ENCODE data around the gene RNF150. TPM values are rescaled to one million over a fixed set of nuclear protein-coding genes. Genes with fewer than 3 reads are reported as not detected.

Gene RNF150
- total RNA-seq (8.1 and 9.2 TPM in 2 replicates), polyA plus RNA-seq (2.4 and 4.2 TPM in 2 replicates)

- Histone ChIP-seq H3K27me3 (peaks cover 55% of the 10 kb centered on the region), H3K4me2 (peak within 1 kb of the TSS; percentile 94), H3K9me2 (replicated peaks; ENCODE audit: insufficient read depth) (no peaks in the 10 kb centered on the region), H4K20me1 (ENCODE audit: insufficient read depth, poor library complexity, severe bottlenecking) (peaks cover 20% of the 10 kb centered on the region), H2AFZ (peak within 1 kb of the TSS; percentile 86), H3K4me3 (peak within 1 kb of the TSS; percentile 89), H3K9me3 (ENCODE audit: low read depth) (no peaks in the 10 kb centered on the region), H3K27ac (peak within 1 kb of the TSS; percentile 73), H3K4me1 (ENCODE audit: insufficient read depth) (no peaks in the 10 kb centered on the region), H3K79me2 (peaks cover 30% of the 10 kb centered on the region), H3K36me3 (replicated peaks; ENCODE audit: insufficient read depth, low read depth) (no peaks in the 10 kb centered on the region)
- no peak for TF ChIP-seq EZH2 (IDR thresholded peaks at IDR 0.05; ENCODE audit: borderline replicate concordance)
- no peak for TF ChIP-seq EZH2phosphoT487 (IDR thresholded peaks at IDR 0.05; ENCODE audit: low read depth, severe bottlenecking, unreplicated experiment)
- TF ChIP-seq CTCF (IDR thresholded peaks at IDR 0.05; ENCODE audit: poor library complexity): peak; percentile 87
- DNase-seq (ENCODE audit: low spot score): peak; percentile 92
- WGBS (ENCODE audit: low lambda C conversion rate, missing lambda C conversion rate): 2% methylated on average over 35 of the region's 50 CpGs
Measured at GRCh38 chr4:141133146-141133998, at the start of gene RNF150. TSS of gene RNF150 (minus strand) at chr4:141133469.

GRCh38 chr4:141180991-141181761 lies 47.9 kb upstream of the RNF150 start:
- H3K4me3 ChIP-seq: no peak overlapping the region
- no peaks in the 10 kb centered on the region for H3K4me1 ChIP-seq (ENCODE audit: insufficient read depth)
- 84% methylated on average over 2 of the region's 2 CpGs for WGBS (ENCODE audit: low lambda C conversion rate, missing lambda C conversion rate)
- H2AFZ ChIP-seq: no peak overlapping the region
- H3K36me3 ChIP-seq (replicated peaks; ENCODE audit: insufficient read depth, low read depth): no peaks in the 10 kb centered on the region
- H3K9me3 ChIP-seq (ENCODE audit: low read depth): no peaks in the 10 kb centered on the region
- no peaks in the 10 kb centered on the region for H3K27me3 ChIP-seq
- no peaks in the 10 kb centered on the region for H3K79me2 ChIP-seq
- H3K4me2 ChIP-seq: no peak overlapping the region
- no peak overlapping the region for H3K27ac ChIP-seq
- no peak for DNase-seq (ENCODE audit: low spot score)
- H4K20me1 ChIP-seq (ENCODE audit: insufficient read depth, poor library complexity, severe bottlenecking): no peaks in the 10 kb centered on the region
- H3K9me2 ChIP-seq (replicated peaks; ENCODE audit: insufficient read depth): no peaks in the 10 kb centered on the region
- TF ChIP-seq CTCF (IDR thresholded peaks at IDR 0.05; ENCODE audit: poor library complexity) (no peak), EZH2 (IDR thresholded peaks at IDR 0.05; ENCODE audit: borderline replicate concordance) (no peak), EZH2phosphoT487 (IDR thresholded peaks at IDR 0.05; ENCODE audit: low read depth, severe bottlenecking, unreplicated experiment) (no peak)

GRCh38 chr4:141179474-141180373 lies 46.5 kb upstream of the RNF150 start:
- no peaks in the 10 kb centered on the region for H4K20me1 ChIP-seq (ENCODE audit: insufficient read depth, poor library complexity, severe bottlenecking)

More at GRCh38 chr4:141179474-141180373, 46.5 kb upstream of the RNF150 start:
- Histone ChIP-seq H2AFZ (no peak overlapping the region), H3K4me1 (ENCODE audit: insufficient read depth) (no peaks in the 10 kb centered on the region), H3K27me3 (no peaks in the 10 kb centered on the region), H3K9me3 (ENCODE audit: low read depth) (no peaks in the 10 kb centered on the region), H3K27ac (no peak overlapping the region), H3K4me2 (no peak overlapping the region), H3K9me2 (replicated peaks; ENCODE audit: insufficient read depth) (no peaks in the 10 kb centered on the region), H3K79me2 (no peaks in the 10 kb centered on the region), H3K4me3 (no peak overlapping the region), H3K36me3 (replicated peaks; ENCODE audit: insufficient read depth, low read depth) (no peaks in the 10 kb centered on the region)
- DNase-seq (ENCODE audit: low spot score): no peak
- no peak for TF ChIP-seq EZH2 (IDR thresholded peaks at IDR 0.05; ENCODE audit: borderline replicate concordance)
- TF ChIP-seq CTCF (IDR thresholded peaks at IDR 0.05; ENCODE audit: poor library complexity): no peak
- WGBS (ENCODE audit: low lambda C conversion rate, missing lambda C conversion rate): 62% methylated on average over 8 of the region's 8 CpGs
